WTC11 (cell line): ENCODE measurements around the gene KLHL7. TPM values are rescaled to one million over a fixed set of nuclear protein-coding genes. Genes with fewer than 3 reads are reported as not detected.

Experiments used
- ATAC-seq: fragments of 200-7000 bp; cut with Tn5 transposase; 2 replicates; pipeline ENCODE4 v1.10.0; 2021; ENCODE audit warnings: mild to moderate bottlenecking, moderate library complexity
- CTCF ChIA-PET: fragments of 300-600 bp; sonication (Branson Sonifier 250); formaldehyde crosslinking; loops from one replicate; lab custom pipeline; 2021; ENCODE audit warnings: antibody characterized with exemption; lab: Charles Lee
- POLR2A ChIA-PET: fragments of 350-600 bp; sonication (Branson Sonifier 250); formaldehyde crosslinking; loops from one replicate; lab custom pipeline; 2021; ENCODE audit warnings: antibody characterized with exemption; lab: Charles Lee
- DNase-seq: peaks from one replicate; pipeline ENCODE4 v3.0.0; 2021; ENCODE audit warnings: low spot score
- H3K27ac Mint-ChIP-seq: 2 replicates; pipeline ENCODE4 v1.8.0; 2021; ENCODE audit warnings: mixed read lengths
- H3K27me3 Mint-ChIP-seq: 2 replicates; pipeline ENCODE4 v1.8.0; 2021; ENCODE audit warnings: low read depth, mild to moderate bottlenecking, moderate library complexity, mixed read lengths
- H3K36me3 Mint-ChIP-seq: 2 replicates; pipeline ENCODE4 v1.8.0; 2021; ENCODE audit warnings: mixed read lengths
- H3K4me1 Mint-ChIP-seq: 2 replicates; pipeline ENCODE4 v1.8.0; 2022; ENCODE audit warnings: mixed read lengths
- H3K4me3 Mint-ChIP-seq: 2 replicates; pipeline ENCODE4 v1.8.0; 2021; ENCODE audit warnings: mild to moderate bottlenecking, moderate library complexity, mixed read lengths
- H3K9me3 Mint-ChIP-seq: 2 replicates; pipeline ENCODE4 v1.8.0; 2021; ENCODE audit warnings: mixed read lengths
- ELF4 ChIP-seq: sonication (generic); formaldehyde crosslinking; IDR thresholded peaks from 2 replicates; pipeline ENCODE4 v1.8.1; 2022; ENCODE audit warnings: low read depth, mild to moderate bottlenecking, moderate library complexity, missing genetic modification reagents
- EMX1 ChIP-seq: fragments of 250-450 bp; sonication (Bioruptor Pico); IDR thresholded peaks from 2 replicates; pipeline ENCODE4 v1.8.0; 2021; ENCODE audit warnings: mild to moderate bottlenecking
- JAZF1 ChIP-seq: fragments of 250-450 bp; sonication (Bioruptor Pico); IDR thresholded peaks from 2 replicates; pipeline ENCODE4 v1.9.0; 2021; ENCODE audit warnings: moderate library complexity, mild to moderate bottlenecking, inconsistent platforms
- MXD4 ChIP-seq: fragments of 250-450 bp; sonication (Bioruptor Pico); IDR thresholded peaks from 2 replicates; pipeline ENCODE4 v1.8.0; 2021; ENCODE audit warnings: mild to moderate bottlenecking, moderate library complexity, borderline replicate concordance
- TCF7 ChIP-seq: sonication (generic); formaldehyde crosslinking; IDR thresholded peaks from 2 replicates; pipeline ENCODE4 v1.8.0; 2022; ENCODE audit warnings: mild to moderate bottlenecking, low read depth, missing genetic modification reagents, moderate library complexity
- ZBTB21 ChIP-seq: sonication (generic); formaldehyde crosslinking; IDR thresholded peaks from 2 replicates; pipeline ENCODE4 v1.8.1; 2023; ENCODE audit warnings: mild to moderate bottlenecking, missing genetic modification reagents, borderline replicate concordance
- ZNF121 ChIP-seq: sonication (generic); formaldehyde crosslinking; IDR thresholded peaks from 2 replicates; pipeline ENCODE4 v1.8.0; 2023; ENCODE audit warnings: missing genetic modification reagents
- total RNA-seq: library from RNA; stranded (reverse); gene quantifications from 3 replicates; pipeline ENCODE4 v1.2.3, GENCODE V29; 2021
- TF ChIP-seq, protein P1 (sequence below): sonication (generic); formaldehyde crosslinking; IDR thresholded peaks from 2 replicates; pipeline ENCODE4 v1.8.0; 2022; ENCODE audit warnings: mild to moderate bottlenecking, missing genetic modification reagents
- TF ChIP-seq, protein P2 (sequence below): sonication (generic); formaldehyde crosslinking; IDR thresholded peaks from 2 replicates; pipeline ENCODE4 v1.8.0; 2022; ENCODE audit warnings: mild to moderate bottlenecking, missing genetic modification reagents
- TF ChIP-seq, protein P3 (sequence below): sonication (generic); formaldehyde crosslinking; IDR thresholded peaks from 2 replicates; pipeline ENCODE4 v1.8.1; 2023; ENCODE audit warnings: mild to moderate bottlenecking, missing genetic modification reagents
- TF ChIP-seq, protein P4 (sequence below): sonication (generic); formaldehyde crosslinking; IDR thresholded peaks from 2 replicates; pipeline ENCODE4 v1.8.0; 2022; ENCODE audit warnings: missing genetic modification reagents
- TF ChIP-seq, protein P5 (sequence below): fragments of 250-450 bp; sonication (Bioruptor Pico); IDR thresholded peaks from 2 replicates; pipeline ENCODE4 v1.9.0; 2021; ENCODE audit warnings: mild to moderate bottlenecking
- TF ChIP-seq, protein P6 (sequence below): fragments of 250-450 bp; sonication (Bioruptor Pico); IDR thresholded peaks from 2 replicates; pipeline ENCODE4 v1.9.0; 2021; ENCODE audit warnings: moderate library complexity, mild to moderate bottlenecking, inconsistent platforms, borderline replicate concordance
- TF ChIP-seq, protein P7 (sequence below): fragments of 250-450 bp; sonication (Bioruptor Pico); IDR thresholded peaks from 2 replicates; pipeline ENCODE4 v1.9.0; 2021; ENCODE audit warnings: mild to moderate bottlenecking
- TF ChIP-seq, protein P8 (sequence below): fragments of 250-450 bp; sonication (Bioruptor Pico); IDR thresholded peaks from 2 replicates; pipeline ENCODE4 v1.9.0; 2021; ENCODE audit warnings: mild to moderate bottlenecking, borderline replicate concordance

KLHL7 gene
- total RNA-seq, 1 experiment from 2014 or later: 82.1 TPM

DNA sequence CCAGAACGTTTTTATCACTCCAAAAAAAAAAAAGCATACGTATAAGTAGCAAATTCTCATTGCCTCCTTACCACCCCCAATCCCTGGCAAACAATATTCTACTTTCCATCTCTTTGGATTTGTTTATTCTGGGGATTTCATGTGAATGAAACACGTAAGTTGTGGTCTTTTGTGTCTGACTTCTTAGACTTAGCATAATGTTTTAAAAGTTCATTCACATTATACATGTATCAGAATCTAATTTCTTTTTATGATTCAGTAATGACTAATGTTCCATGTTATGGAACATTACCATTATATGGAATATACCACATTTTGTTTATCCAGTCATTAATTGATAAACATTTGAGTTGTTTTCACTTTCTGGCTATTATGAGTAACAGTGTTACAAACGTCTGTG, 12.5 kb upstream of the KLHL7 start:
- Mint-ChIP-seq H3K9me3 (no peaks in the 10 kb centered on the region), H3K4me3 (no peak overlapping the region), H3K4me1 (no peaks in the 10 kb centered on the region), H3K27ac (no peak overlapping the region), H3K27me3 (no peaks in the 10 kb centered on the region; the same call in 1 of the 2 replicates), H3K36me3 (no peaks in the 10 kb centered on the region)
- TF ChIP-seq, protein P1, sequence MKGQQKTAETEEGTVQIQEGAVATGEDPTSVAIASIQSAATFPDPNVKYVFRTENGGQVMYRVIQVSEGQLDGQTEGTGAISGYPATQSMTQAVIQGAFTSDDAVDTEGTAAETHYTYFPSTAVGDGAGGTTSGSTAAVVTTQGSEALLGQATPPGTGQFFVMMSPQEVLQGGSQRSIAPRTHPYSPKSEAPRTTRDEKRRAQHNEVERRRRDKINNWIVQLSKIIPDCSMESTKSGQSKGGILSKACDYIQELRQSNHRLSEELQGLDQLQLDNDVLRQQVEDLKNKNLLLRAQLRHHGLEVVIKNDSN (CRISPR knock-in tag): no peak
- TF ChIP-seq JAZF1 (no peak), ZBTB21 (CRISPR knock-in tag) (no peak), MXD4 (CRISPR knock-in tag) (no peak), ELF4 (no peak), ZNF121 (CRISPR knock-in tag) (no peak), TCF7 (CRISPR knock-in tag) (no peak), EMX1 (CRISPR knock-in tag) (no peak)
- TF ChIP-seq, protein P2, sequence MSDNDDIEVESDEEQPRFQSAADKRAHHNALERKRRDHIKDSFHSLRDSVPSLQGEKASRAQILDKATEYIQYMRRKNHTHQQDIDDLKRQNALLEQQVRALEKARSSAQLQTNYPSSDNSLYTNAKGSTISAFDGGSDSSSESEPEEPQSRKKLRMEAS (CRISPR knock-in tag): no peak
- TF ChIP-seq, protein P3, sequence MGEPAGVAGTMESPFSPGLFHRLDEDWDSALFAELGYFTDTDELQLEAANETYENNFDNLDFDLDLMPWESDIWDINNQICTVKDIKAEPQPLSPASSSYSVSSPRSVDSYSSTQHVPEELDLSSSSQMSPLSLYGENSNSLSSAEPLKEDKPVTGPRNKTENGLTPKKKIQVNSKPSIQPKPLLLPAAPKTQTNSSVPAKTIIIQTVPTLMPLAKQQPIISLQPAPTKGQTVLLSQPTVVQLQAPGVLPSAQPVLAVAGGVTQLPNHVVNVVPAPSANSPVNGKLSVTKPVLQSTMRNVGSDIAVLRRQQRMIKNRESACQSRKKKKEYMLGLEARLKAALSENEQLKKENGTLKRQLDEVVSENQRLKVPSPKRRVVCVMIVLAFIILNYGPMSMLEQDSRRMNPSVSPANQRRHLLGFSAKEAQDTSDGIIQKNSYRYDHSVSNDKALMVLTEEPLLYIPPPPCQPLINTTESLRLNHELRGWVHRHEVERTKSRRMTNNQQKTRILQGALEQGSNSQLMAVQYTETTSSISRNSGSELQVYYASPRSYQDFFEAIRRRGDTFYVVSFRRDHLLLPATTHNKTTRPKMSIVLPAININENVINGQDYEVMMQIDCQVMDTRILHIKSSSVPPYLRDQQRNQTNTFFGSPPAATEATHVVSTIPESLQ (CRISPR knock-in tag): no peak
- TF ChIP-seq, protein P4, sequence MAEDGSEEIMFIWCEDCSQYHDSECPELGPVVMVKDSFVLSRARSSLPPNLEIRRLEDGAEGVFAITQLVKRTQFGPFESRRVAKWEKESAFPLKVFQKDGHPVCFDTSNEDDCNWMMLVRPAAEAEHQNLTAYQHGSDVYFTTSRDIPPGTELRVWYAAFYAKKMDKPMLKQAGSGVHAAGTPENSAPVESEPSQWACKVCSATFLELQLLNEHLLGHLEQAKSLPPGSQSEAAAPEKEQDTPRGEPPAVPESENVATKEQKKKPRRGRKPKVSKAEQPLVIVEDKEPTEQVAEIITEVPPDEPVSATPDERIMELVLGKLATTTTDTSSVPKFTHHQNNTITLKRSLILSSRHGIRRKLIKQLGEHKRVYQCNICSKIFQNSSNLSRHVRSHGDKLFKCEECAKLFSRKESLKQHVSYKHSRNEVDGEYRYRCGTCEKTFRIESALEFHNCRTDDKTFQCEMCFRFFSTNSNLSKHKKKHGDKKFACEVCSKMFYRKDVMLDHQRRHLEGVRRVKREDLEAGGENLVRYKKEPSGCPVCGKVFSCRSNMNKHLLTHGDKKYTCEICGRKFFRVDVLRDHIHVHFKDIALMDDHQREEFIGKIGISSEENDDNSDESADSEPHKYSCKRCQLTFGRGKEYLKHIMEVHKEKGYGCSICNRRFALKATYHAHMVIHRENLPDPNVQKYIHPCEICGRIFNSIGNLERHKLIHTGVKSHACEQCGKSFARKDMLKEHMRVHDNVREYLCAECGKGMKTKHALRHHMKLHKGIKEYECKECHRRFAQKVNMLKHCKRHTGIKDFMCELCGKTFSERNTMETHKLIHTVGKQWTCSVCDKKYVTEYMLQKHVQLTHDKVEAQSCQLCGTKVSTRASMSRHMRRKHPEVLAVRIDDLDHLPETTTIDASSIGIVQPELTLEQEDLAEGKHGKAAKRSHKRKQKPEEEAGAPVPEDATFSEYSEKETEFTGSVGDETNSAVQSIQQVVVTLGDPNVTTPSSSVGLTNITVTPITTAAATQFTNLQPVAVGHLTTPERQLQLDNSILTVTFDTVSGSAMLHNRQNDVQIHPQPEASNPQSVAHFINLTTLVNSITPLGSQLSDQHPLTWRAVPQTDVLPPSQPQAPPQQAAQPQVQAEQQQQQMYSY (CRISPR knock-in tag): no peak
- TF ChIP-seq, protein P5, sequence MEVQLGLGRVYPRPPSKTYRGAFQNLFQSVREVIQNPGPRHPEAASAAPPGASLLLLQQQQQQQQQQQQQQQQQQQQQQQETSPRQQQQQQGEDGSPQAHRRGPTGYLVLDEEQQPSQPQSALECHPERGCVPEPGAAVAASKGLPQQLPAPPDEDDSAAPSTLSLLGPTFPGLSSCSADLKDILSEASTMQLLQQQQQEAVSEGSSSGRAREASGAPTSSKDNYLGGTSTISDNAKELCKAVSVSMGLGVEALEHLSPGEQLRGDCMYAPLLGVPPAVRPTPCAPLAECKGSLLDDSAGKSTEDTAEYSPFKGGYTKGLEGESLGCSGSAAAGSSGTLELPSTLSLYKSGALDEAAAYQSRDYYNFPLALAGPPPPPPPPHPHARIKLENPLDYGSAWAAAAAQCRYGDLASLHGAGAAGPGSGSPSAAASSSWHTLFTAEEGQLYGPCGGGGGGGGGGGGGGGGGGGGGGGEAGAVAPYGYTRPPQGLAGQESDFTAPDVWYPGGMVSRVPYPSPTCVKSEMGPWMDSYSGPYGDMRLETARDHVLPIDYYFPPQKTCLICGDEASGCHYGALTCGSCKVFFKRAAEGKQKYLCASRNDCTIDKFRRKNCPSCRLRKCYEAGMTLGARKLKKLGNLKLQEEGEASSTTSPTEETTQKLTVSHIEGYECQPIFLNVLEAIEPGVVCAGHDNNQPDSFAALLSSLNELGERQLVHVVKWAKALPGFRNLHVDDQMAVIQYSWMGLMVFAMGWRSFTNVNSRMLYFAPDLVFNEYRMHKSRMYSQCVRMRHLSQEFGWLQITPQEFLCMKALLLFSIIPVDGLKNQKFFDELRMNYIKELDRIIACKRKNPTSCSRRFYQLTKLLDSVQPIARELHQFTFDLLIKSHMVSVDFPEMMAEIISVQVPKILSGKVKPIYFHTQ (CRISPR knock-in tag): no peak
- TF ChIP-seq, protein P6, sequence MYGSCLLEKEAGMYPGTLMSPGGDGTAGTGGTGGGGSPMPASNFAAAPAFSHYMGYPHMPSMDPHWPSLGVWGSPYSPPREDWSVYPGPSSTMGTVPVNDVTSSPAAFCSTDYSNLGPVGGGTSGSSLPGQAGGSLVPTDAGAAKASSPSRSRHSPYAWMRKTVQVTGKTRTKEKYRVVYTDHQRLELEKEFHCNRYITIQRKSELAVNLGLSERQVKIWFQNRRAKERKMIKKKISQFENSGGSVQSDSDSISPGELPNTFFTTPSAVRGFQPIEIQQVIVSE (CRISPR knock-in tag): no peak
- TF ChIP-seq, protein P7, sequence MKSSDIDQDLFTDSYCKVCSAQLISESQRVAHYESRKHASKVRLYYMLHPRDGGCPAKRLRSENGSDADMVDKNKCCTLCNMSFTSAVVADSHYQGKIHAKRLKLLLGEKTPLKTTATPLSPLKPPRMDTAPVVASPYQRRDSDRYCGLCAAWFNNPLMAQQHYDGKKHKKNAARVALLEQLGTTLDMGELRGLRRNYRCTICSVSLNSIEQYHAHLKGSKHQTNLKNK (CRISPR knock-in tag): no peak
- TF ChIP-seq, protein P8, sequence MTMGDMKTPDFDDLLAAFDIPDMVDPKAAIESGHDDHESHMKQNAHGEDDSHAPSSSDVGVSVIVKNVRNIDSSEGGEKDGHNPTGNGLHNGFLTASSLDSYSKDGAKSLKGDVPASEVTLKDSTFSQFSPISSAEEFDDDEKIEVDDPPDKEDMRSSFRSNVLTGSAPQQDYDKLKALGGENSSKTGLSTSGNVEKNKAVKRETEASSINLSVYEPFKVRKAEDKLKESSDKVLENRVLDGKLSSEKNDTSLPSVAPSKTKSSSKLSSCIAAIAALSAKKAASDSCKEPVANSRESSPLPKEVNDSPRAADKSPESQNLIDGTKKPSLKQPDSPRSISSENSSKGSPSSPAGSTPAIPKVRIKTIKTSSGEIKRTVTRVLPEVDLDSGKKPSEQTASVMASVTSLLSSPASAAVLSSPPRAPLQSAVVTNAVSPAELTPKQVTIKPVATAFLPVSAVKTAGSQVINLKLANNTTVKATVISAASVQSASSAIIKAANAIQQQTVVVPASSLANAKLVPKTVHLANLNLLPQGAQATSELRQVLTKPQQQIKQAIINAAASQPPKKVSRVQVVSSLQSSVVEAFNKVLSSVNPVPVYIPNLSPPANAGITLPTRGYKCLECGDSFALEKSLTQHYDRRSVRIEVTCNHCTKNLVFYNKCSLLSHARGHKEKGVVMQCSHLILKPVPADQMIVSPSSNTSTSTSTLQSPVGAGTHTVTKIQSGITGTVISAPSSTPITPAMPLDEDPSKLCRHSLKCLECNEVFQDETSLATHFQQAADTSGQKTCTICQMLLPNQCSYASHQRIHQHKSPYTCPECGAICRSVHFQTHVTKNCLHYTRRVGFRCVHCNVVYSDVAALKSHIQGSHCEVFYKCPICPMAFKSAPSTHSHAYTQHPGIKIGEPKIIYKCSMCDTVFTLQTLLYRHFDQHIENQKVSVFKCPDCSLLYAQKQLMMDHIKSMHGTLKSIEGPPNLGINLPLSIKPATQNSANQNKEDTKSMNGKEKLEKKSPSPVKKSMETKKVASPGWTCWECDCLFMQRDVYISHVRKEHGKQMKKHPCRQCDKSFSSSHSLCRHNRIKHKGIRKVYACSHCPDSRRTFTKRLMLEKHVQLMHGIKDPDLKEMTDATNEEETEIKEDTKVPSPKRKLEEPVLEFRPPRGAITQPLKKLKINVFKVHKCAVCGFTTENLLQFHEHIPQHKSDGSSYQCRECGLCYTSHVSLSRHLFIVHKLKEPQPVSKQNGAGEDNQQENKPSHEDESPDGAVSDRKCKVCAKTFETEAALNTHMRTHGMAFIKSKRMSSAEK (CRISPR knock-in tag): no peak
- ChIA-PET CTCF (interaction anchor here (1.6 kb wide), 1 partner anchor 9 kb away, joined by 3 read pairs; no protein-coding TSS in a partner anchor), POLR2A (no interaction called here)
- ATAC-seq: no peak
- DNase-seq: no peak
